Common myeloid progenitor, CD34-positive (primary cell): ENCODE data around the gene ANKRD13B. TPM values are rescaled to one million over a fixed set of nuclear protein-coding genes. Genes with fewer than 3 reads are reported as not detected.

Experiments
- CTCF ChIA-PET: fragments of 350-600 bp; sonication (Branson Sonifier 250); formaldehyde crosslinking; loops from one replicate; lab custom pipeline; 2021; ENCODE audit warnings: antibody characterized with exemption; lab: Charles Lee
- POLR2A ChIA-PET: fragments of 350-600 bp; sonication (Branson Sonifier 250); formaldehyde crosslinking; loops from one replicate; lab custom pipeline; 2021; ENCODE audit warnings: antibody characterized with exemption; lab: Charles Lee
- DNase-seq, 3 donors: peaks; one replicate each; pipeline versions ENCODE4 v3.0.0 to v3.0.0-alpha.2; 2013
- H3K27ac ChIP-seq, 2 experiments: 1 replicate in 1 of 2; 2 replicates in 1 of 2; pipeline ENCODE4 v1.7.0; 2013; ENCODE audit warnings: inconsistent platforms in 2 of 2, low read length in 2 of 2, mild to moderate bottlenecking in 2 of 2, low read depth in 1 of 2, moderate library complexity in 1 of 2; ENCODE audit not compliant: severe bottlenecking in 2 of 2, insufficient read depth in 1 of 2, poor library complexity in 1 of 2
- H3K27me3 ChIP-seq, 5 experiments: replicated peaks in 2 of 5; 1 replicate in 3 of 5; 2 replicates in 2 of 5; pipeline versions ENCODE4 v1.6.1 to v1.7.0; 2013; ENCODE audit warnings: low read length in 4 of 5, mild to moderate bottlenecking in 2 of 5, moderate library complexity in 2 of 5, inconsistent platforms in 1 of 5; ENCODE audit not compliant: insufficient read depth in 5 of 5, control insufficient read depth in 4 of 5
- H3K36me3 ChIP-seq, 4 experiments: 1 replicate in 2 of 4; 2 replicates in 2 of 4; pipeline versions ENCODE4 v1.6.1 to v1.7.0; 2013; ENCODE audit warnings: low read length in 3 of 4, control low read depth in 1 of 4, mild to moderate bottlenecking in 1 of 4; ENCODE audit not compliant: control insufficient read depth in 4 of 4, insufficient read depth in 4 of 4
- H3K4me1 ChIP-seq, 4 experiments: 1 replicate in 3 of 4; 2 replicates in 1 of 4; pipeline versions ENCODE4 v1.6.1 to v1.7.1; 2013; ENCODE audit warnings: low read length in 3 of 4, mild to moderate bottlenecking in 3 of 4, control low read depth in 1 of 4, inconsistent platforms in 1 of 4, moderate library complexity in 1 of 4; ENCODE audit not compliant: control insufficient read depth in 4 of 4, insufficient read depth in 4 of 4; ENCODE audit errors: control extremely low read depth in 1 of 4
- H3K4me3 ChIP-seq, 7 experiments: 1 replicate in 4 of 7; 2 replicates in 3 of 7; pipeline versions ENCODE4 v1.5.1 to v1.7.0; 2013; ENCODE audit warnings: mild to moderate bottlenecking in 7 of 7, low read length in 6 of 7, moderate library complexity in 6 of 7, inconsistent platforms in 2 of 7, low read depth in 2 of 7, control low read depth in 1 of 7; ENCODE audit not compliant: insufficient read depth in 4 of 7, control insufficient read depth in 1 of 7; ENCODE audit errors: extremely low read depth in 1 of 7
- H3K9me3 ChIP-seq, 5 experiments: 1 replicate in 4 of 5; 2 replicates in 1 of 5; pipeline versions ENCODE4 v1.6.1 to v1.7.1; 2013; ENCODE audit warnings: low read length in 4 of 5, mild to moderate bottlenecking in 2 of 5, inconsistent platforms in 1 of 5, low read depth in 1 of 5, moderate library complexity in 1 of 5; ENCODE audit not compliant: control insufficient read depth in 4 of 5, insufficient read depth in 2 of 5; ENCODE audit errors: control extremely low read depth in 1 of 5
- WGBS: methylation state at CpG from one replicate; pipeline ENCODE4 v1.1.5; 2013; ENCODE audit not compliant: insufficient coverage; 5-methylcytosine and 5-hydroxymethylcytosine counted together
- polyA plus RNA-seq: library from polyadenylated mRNA; unstranded; fragments of 120-200 nt; gene quantifications from one replicate; pipeline ENCODE4 v1.2.1, GENCODE V29; 2013

Gene ANKRD13B
- 13.4 TPM for polyA plus RNA-seq

DNA sequence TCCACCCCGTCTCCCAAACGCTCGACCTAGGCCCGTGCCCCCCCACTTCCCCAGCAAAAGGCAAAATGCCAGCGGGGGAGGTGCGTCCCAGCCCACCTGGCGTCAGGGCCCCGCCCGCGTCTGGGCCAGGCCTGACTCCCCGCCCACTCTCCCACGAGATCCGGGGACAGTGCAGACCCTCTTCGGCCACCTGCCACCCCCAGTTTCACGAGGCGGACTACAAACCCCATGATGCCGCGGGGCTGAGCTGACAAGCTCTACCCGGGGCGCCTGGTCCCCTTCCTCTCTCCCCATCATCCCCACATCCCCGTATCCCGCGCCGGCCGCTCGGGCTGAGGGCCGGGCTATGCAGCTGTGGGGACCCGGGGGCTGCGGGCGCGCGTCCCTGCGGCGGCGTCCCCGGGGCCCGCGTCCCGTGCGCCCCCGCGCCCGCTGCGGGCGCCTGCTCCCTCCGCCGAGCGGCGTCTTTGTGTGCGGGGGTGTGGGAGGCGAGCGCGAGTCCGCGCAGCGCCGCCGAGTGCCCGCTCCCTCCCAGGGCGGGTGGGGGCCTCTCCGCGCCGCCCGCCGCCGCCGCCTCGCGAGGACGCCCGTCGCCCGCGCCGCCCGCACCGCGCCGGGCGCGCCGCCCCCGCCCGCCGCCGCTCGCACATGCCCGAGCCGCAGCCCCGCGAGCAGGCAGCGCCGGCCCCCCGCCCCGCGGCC is at the start of gene ANKRD13B:
ANKRD13B (plus strand) TSS at position 283 of the 702 bp plus-strand sequence. CDS start 490 bp downstream, outside the sequence.
- Histone ChIP-seq H3K27me3 (peaks cover 0 to 1% (median 0%) of the 10 kb centered on the region in 5 experiments), H3K27ac (no peak within 1 kb of the TSS), H3K9me3 (no peaks in the 10 kb centered on the region), H3K4me1 (peaks cover 4 to 57% (median 56%) of the 10 kb centered on the region in 4 experiments), H3K4me3 (peak within 1 kb of the TSS; percentile 59 to 90 (median 67)), H3K36me3 (no peaks in the 10 kb centered on the region)
- DNase-seq = peak in 2 of 3 donors; percentile 21 to 50
- ChIA-PET POLR2A (interaction anchor here (1.4 kb wide), 1 partner anchor 26 kb away, joined by 3 read pairs; the partner anchor contains the start of gene ABHD15), CTCF (interaction anchor here (1.0 to 5.0 kb wide), 9 partner anchors 8 to 184 kb away, joined by 4 to 137 read pairs (median 8); no protein-coding TSS in a partner anchor)
- under 1% methylated on average over 56 of the region's 96 CpGs for WGBS

DNA sequence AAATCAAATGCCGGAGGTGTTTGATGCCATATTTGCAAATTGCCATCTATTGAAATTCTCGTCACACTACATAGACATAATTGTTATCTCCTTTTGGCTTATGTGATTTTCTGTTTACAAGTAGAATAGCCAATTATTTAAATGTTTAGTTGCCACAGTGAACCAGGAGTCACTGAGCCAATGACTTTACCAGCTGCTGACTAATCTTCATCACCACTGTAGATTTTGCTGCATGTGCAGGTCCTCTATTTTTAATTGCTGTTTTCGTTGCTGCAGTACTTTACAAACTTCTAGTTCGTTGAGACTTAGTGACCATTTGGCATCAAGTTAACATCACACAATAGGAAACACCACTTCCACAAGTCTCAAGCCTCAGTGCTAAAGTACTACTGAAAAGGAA is 48.9 kb upstream of the ANKRD13B start:
- H3K27ac ChIP-seq = no peak overlapping the region
- H3K9me3 ChIP-seq = no peaks in the 10 kb centered on the region
- no peaks in the 10 kb centered on the region for H3K27me3 ChIP-seq
- ChIA-PET CTCF (interaction anchor here (1.2 kb wide), 1 partner anchor 13 kb away, joined by 3 read pairs; no protein-coding TSS in a partner anchor), POLR2A (no interaction called here)
- 100% methylated on average over 2 of the region's 4 CpGs for WGBS
- peaks cover 9 to 28% (median 20%) of the 10 kb centered on the region in 4 experiments for H3K36me3 ChIP-seq
- H3K4me1 ChIP-seq = peaks cover 0 to 3% (median 1%) of the 10 kb centered on the region in 4 experiments
- no peak for DNase-seq
- H3K4me3 ChIP-seq = no peak overlapping the region

DNA sequence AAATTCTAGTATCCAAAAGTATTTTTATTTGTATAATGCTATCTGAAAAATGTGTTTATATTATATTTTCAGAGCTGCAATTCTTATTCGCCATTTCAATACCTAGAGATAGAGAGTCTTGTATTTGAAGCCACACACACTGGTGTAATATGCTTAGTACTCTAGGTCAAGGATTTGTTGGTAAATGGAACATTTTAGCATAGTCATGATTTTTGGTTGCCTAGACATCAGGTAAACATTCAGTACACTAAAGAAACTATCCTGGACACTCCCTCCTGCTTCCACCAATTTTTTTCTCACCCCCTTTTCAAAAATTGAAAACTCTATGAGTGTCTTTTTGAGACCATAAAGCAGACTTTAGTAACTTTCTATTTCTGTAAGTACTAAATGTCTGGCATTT is 46.8 kb upstream of the ANKRD13B start:
- ChIA-PET POLR2A (no interaction called here), CTCF (interaction anchor here (0.9 to 1.5 kb wide), 5 partner anchors 9 to 176 kb away, joined by 3 to 4 read pairs (median 3); no protein-coding TSS in a partner anchor)
- no peaks in the 10 kb centered on the region for H3K9me3 ChIP-seq
- no peaks in the 10 kb centered on the region for H3K27me3 ChIP-seq
- peak in 2 of 3 donors; percentile 62 to 72 for DNase-seq
- peak overlapping the region in 1 of 2 experiments; percentile 29 for H3K27ac ChIP-seq
- no CpG with 5 or more reads among the region's 1 CpG for WGBS
- H3K4me3 ChIP-seq = no peak overlapping the region
- peaks cover 0 to 11% (median 7%) of the 10 kb centered on the region in 4 experiments for H3K4me1 ChIP-seq
- H3K36me3 ChIP-seq = peaks cover 9 to 28% (median 17%) of the 10 kb centered on the region in 4 experiments

DNA sequence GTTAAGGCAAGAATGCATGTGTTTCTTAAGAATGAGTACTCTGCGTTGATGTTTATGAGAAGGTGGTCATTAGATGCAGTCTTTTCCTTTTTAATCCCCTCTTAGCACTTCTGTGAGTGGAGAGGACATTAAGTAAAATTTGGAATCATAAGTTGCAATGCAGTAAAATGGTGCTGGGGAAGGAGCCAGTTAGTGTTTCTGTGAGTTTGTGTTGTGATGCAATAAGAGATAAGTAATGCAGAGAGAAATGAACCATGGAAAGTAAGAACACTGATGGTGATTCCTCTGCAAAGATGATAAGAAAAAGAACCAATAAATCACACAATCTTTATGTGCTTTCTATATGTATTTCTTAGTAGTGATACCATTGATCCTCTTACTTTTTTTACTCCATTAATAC is 46.1 kb upstream of the ANKRD13B start:
- peaks cover 9 to 28% (median 17%) of the 10 kb centered on the region in 4 experiments for H3K36me3 ChIP-seq
- no peaks in the 10 kb centered on the region for H3K27me3 ChIP-seq
- H3K4me3 ChIP-seq = no peak overlapping the region
- no peaks in the 10 kb centered on the region for H3K9me3 ChIP-seq
- H3K27ac ChIP-seq = no peak overlapping the region
- peaks cover 0 to 11% (median 7%) of the 10 kb centered on the region in 4 experiments for H3K4me1 ChIP-seq
- ChIA-PET POLR2A (interaction anchor here (0.6 kb wide), 1 partner anchor 163 kb away, joined by 3 read pairs; no protein-coding TSS in a partner anchor), CTCF (no interaction called here)
- no peak for DNase-seq
- WGBS = 100% methylated on average over 1 of the region's 1 CpG

DNA sequence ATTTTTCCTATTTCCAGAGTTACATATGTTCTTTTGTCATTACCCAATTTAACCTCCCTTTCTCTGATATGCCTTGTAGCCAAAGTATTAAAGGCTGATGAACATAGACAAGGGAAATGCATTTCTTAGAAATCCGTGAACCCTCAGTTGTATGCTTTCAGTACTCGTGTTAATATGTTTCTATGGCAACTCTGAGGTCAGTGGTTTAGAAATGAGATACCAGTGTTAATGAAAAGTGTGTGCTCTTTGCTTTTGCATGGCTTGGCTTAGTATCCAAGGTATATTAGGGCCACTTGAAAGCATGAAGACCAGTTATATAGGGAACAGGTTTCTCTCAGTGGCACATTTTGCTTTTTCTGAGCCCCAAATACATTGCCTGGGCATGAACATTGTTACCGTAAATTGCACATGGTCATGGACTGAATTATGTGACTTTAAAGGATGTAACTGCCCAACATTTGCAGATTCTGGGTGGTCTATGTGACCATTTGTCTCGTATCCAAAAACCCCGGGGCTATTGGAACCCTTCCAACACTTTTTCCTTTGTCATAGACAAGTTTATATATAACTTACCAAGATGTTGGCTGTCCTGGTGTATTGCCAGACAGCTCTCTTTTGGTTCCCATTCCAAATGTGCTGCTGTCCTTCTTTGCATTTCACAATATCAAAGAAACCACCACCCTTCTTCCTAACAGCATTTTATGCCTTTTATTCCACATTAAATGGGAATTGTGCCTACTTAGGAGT is 43.6 kb upstream of the ANKRD13B start:
- Histone ChIP-seq H3K9me3 (no peaks in the 10 kb centered on the region), H3K36me3 (peaks cover 0 to 7% (median 4%) of the 10 kb centered on the region in 4 experiments), H3K27ac (no peak overlapping the region), H3K4me3 (peak overlapping the region in 1 of 7 experiments; percentile 8), H3K4me1 (peaks cover 0 to 11% (median 7%) of the 10 kb centered on the region in 4 experiments), H3K27me3 (no peaks in the 10 kb centered on the region)
- 27% methylated on average over 3 of the region's 5 CpGs for WGBS
- peak in 2 of 3 donors; percentile 55 to 65 for DNase-seq
- ChIA-PET POLR2A (no interaction called here), CTCF (interaction anchor here (0.8 to 3.2 kb wide), 3 partner anchors 7 to 16 kb away, joined by 4 to 9 read pairs (median 4); no protein-coding TSS in a partner anchor)

DNA sequence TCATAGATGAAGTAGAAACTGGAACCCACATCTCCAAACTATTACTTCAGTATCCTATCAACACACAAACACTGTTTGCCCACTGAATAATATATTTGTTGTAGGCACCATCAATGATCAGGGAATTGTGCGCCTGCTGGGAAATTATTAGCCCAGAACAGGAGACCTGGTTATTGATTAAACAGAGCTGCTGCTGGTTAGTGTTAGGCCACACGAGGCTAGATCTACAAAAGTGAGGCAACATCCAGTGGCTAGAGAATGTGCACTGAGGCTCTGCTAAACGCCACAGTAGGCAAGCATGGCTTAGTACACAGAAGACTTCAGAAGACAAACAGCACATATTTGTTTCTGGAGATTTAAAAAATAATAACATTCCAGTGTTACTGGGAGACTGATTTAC is 37.1 kb upstream of the ANKRD13B start:
- no peaks in the 10 kb centered on the region for H3K36me3 ChIP-seq
- DNase-seq = no peak
- POLR2A ChIA-PET = no interaction called here
- H3K27me3 ChIP-seq = no peaks in the 10 kb centered on the region
- CTCF ChIA-PET = interaction anchor here (1.0 to 2.8 kb wide), 4 partner anchors 13 to 51 kb away, joined by 3 to 11 read pairs (median 4); no protein-coding TSS in a partner anchor
- no peaks in the 10 kb centered on the region for H3K9me3 ChIP-seq
- no peak overlapping the region for H3K27ac ChIP-seq
- H3K4me3 ChIP-seq = no peak overlapping the region
- 100% methylated on average over 2 of the region's 3 CpGs for WGBS
- H3K4me1 ChIP-seq = peaks cover 6 to 29% (median 21%) of the 10 kb centered on the region in 4 experiments
